Heart left ventricle (tissue), 13 donors: ENCODE data around the gene SLN.

Source experiments
- CTCF ChIP-seq, 12 donors: fragments of 200-600 bp; sonication (generic) in 4 of 12; IDR thresholded peaks; one replicate each; pipeline versions ENCODE4 v1.5.0 to v1.8.0; 2018 to 2022; ENCODE audit warnings: antibody characterized with exemption in 12 of 12, mild to moderate bottlenecking in 5 of 12
- POLR2A ChIP-seq, 2 donors: fragments of 450-650 bp; IDR thresholded peaks; one replicate each; pipeline ENCODE4 v1.6.1; 2017; ENCODE audit warnings: antibody characterized with exemption in 2 of 2, mild to moderate bottlenecking in 2 of 2, moderate library complexity in 2 of 2
- donor health status: ischemic (EF 13 %, LVEDD 7.1; RV severe dilation, severe dysfunction).
- donor health status: DM: no; HTN: yes; CAD: no.
- donor health status: DM: no; HTN: no; CAD: no.
- donor health status: ischemic (EF 25% LVEDD 6.9; RV normal size, moderate dysfunction).
- donor health status: ischemic (EF 25% LVEDD 5.7; RV mildly dilated, moderate dysfunction).
- donor health status: ischemic (EF 35%, LVEDD 5.7; RV mildly dilated, moderate dysfunction).
- donor health status: nonischemic (EF 11% LVEDD 7.7; RV severe dilation, severe dysfunction).
- donor health status: DM: yes; HTN: yes; CAD: no.
- donor health status: PGD.
- donor health status: ischemic (EF 29% LVEDD 5.4; RV normal size, mild dysfunction).
- donor health status: nonischemic (EF 23%, LVEDD 6.1; RV moderate dilation, normal function).

- TF ChIP-seq CTCF (IDR thresholded peaks at IDR 0.05) (no peak), POLR2A (IDR thresholded peaks at IDR 0.05) (no peak)
Observed at GRCh38 chr11:107699371-107700285, 12.2 kb downstream of the SLN start.
